Brain microvascular endothelial cell (primary cell): ENCODE measurements around the gene MEGF6.
"Not testable (repeated sequence)": the region's sequence is repeated elsewhere in the genome, so short reads cannot be mapped to it uniquely, and the experiment has no call there.

Source experiments
- DNase-seq: peaks from one replicate; pipeline ENCODE4 v3.0.0-alpha.2; 2020
- H3K27ac ChIP-seq: fragments of 250-450 bp; sonication (Bioruptor Pico); 2 replicates; pipeline ENCODE4 v1.5.1; 2020; ENCODE audit warnings: mild to moderate bottlenecking, moderate library complexity
- H3K27me3 ChIP-seq: fragments of 250-450 bp; sonication (Bioruptor Pico); replicated peaks from 2 replicates; pipeline ENCODE4 v1.5.1; 2020; ENCODE audit warnings: mild to moderate bottlenecking
- H3K36me3 ChIP-seq: fragments of 250-450 bp; sonication (Bioruptor Pico); replicated peaks from 2 replicates; pipeline ENCODE4 v1.5.1; 2020; ENCODE audit warnings: mild to moderate bottlenecking
- H3K4me3 ChIP-seq: 2 replicates; pipeline ENCODE4 v1.5.1; 2011; ENCODE audit warnings: low read depth, mild to moderate bottlenecking, control low read depth, low read length, moderate library complexity
- in situ Hi-C: cut with HindIII; loops from 2 replicates; pipeline ENCODE4 v1.10.0; 2017; ENCODE audit warnings: low sequenced_read_pairs, low pct_ligation_motif_present
- TF ChIP-seq, protein P1 (sequence below): IDR thresholded peaks from 2 replicates; pipeline ENCODE4 v1.5.1; 2011; ENCODE audit warnings: low read depth, mild to moderate bottlenecking, moderate library complexity, low read length, control low read depth, inconsistent platforms; ENCODE audit errors: missing control alignments

The MEGF6 gene

DNA sequence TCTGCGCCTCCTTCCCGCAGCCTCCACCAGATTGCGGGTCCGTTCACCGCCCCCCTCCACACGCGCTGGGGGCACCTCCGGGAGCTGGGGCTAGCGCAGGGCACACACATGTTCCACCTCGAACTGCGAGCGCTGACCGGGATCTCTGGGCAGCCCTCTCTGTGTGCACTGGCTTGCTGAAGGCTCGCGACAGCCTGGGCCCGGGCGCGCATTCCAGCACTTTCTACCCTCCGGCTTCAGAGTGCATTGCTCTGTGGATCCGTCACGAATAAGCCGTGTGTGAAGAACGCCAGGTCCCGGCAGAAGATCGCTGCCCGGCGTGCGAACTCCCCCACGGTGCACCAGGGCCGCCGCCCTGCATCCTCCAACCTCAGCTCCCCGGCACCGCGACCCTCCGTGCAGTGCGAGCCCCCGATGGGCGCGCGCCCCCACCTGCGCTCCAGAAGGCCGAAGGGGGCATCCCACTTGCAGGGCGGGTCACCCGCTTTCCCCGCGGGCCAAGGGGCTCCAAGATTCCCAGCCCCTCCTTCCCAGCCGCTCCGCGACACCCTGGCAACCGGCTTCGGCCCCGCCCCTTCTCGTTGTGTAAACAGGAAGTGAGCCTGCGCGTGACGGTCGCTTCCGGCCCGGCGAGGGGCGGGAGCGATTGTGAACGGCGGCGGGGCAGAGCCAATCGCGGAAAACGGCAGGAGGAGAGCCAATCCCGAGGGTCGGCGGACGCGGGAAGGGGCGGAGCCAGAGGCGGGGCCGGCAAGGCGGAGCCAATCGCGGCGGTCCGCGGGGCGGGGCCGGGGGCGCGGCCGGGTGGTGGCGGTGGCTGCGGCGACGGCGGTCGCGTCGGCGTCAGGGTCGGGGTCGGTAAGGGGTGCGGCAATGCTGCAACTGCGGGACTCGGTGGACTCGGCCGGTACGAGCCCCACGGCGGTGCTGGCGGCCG, 13.2 kb upstream of the MEGF6 start, which contains the start of gene TPRG1L:
TPRG1L (plus strand) TSS at position 816 of the 937 bp plus-strand sequence; CDS start at position 874, 58 bp downstream.
- TF ChIP-seq, protein P1, sequence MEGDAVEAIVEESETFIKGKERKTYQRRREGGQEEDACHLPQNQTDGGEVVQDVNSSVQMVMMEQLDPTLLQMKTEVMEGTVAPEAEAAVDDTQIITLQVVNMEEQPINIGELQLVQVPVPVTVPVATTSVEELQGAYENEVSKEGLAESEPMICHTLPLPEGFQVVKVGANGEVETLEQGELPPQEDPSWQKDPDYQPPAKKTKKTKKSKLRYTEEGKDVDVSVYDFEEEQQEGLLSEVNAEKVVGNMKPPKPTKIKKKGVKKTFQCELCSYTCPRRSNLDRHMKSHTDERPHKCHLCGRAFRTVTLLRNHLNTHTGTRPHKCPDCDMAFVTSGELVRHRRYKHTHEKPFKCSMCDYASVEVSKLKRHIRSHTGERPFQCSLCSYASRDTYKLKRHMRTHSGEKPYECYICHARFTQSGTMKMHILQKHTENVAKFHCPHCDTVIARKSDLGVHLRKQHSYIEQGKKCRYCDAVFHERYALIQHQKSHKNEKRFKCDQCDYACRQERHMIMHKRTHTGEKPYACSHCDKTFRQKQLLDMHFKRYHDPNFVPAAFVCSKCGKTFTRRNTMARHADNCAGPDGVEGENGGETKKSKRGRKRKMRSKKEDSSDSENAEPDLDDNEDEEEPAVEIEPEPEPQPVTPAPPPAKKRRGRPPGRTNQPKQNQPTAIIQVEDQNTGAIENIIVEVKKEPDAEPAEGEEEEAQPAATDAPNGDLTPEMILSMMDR = no peak
- H3K27me3 ChIP-seq = no peaks in the 10 kb centered on the region
- H3K27ac ChIP-seq = peak within 1 kb of the TSS; percentile 54
- peaks cover 10% of the 10 kb centered on the region for H3K36me3 ChIP-seq
- H3K4me3 ChIP-seq = peak within 1 kb of the TSS; percentile 94
- DNase-seq = peak; percentile 94
- in situ Hi-C loops = no loop called here

DNA sequence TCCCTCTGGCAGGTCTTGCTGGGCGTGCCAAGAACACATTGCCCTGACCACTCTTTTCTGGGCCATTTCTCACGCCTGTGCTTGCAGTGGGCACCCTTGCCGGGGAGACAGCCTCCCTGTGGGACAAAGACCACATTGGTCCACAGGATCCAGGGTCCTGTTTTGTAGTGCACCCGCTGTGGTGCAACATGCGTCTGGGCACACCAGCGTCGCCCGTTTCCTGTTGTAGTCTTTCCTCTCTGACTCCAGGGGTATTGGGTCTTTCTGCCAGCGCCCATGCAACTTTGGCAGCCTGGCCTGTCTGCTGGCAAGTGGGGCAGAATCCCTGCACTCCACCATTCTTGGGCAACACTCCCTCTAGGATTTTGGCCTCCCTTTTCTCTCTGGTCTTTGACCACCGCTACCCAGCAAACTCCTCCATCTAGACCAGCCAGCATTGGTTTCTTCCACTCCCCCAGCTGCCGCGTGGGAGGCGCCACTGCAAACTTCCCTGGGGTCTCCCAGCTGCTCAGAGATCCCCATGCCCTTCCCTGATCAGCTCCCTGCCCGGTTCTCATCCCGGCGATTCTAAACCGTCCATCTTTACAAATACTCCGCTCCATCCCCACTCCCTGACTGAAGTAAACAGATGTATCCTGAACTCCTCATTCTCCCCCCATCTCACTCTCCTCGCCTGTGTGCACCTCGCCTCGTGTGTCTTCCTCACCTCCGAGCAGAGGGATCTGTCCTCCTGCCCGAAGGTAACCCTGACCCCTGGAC, 12.3 kb upstream of the MEGF6 start:
- Histone ChIP-seq H3K36me3 (peaks cover 7% of the 10 kb centered on the region), H3K27me3 (no peaks in the 10 kb centered on the region), H3K27ac (no peak overlapping the region), H3K4me3 (peak overlapping the region; percentile 94)
- TF ChIP-seq, protein P1 = no peak
- in situ Hi-C loops = no loop called here
- no peak for DNase-seq

DNA sequence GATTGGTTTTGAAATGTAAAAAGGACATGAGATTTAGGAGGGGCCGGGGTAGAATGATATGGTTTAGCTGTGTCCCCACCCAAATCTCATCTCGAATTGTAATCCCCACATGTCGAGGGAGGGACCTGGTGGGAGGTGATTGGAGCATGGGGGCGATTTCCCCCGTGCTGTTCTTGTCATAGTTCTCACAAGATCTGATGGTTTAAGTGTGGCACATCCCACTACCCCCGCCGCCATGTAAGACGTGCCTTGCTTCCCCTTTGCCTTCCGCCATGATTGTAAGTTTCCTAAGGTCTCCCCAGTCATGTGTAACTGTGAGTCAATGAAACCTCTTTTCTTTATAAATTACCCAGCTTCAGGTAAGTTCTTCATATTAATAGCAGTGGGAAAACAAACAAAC, 10.8 kb upstream of the MEGF6 start:
- H3K36me3 ChIP-seq, DNase-seq, H3K27me3 ChIP-seq, H3K4me3 ChIP-seq, H3K27ac ChIP-seq, in situ Hi-C loops: not testable (repeated sequence)

DNA sequence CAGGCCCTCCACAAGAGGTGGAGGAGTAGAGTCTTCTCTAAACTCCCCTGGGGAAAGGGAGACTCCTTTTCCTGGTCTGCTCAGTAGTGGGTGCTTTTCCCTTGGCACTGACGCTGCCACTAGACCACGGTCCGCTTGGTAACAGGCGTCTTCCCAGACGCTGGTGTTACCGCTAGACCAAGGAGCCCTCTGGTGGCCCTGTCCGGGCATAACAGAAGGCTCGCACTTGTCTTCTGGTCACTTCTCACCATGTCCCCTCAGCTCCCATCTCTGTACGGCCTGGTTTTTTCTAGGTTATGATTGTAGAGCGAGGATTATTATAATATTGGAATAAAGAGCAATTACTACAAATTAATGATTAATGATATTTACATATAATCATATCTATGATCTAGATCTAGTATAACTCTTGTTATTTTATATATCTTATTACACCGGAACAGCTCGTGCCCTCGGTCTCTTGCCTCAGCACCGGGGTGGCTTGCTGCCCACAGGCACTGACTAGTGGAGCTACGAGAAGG, 9.9 kb upstream of the MEGF6 start:
- in situ Hi-C loops = not testable (repeated sequence)

DNA sequence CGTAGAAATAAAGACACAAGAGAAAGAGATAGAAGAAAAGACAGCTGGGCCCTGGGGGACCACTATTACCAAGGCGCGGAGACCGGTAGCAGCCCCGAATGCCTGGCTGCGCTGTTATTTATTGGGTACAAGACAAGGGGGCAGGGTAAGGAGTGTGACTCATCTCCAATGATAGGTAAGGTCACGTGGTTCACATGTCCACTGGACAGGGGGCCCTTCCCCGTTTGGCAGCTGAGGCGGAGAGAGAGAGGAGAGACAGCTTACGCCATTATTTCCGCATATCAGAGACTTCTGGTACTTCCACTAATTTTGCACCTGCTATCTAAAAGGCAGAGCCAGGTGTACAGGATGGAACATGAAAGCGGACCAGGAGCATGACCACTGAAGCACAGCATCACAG, 9.4 kb upstream of the MEGF6 start:
- Histone ChIP-seq H3K36me3 (no peaks in the 10 kb centered on the region), H3K4me3 (no peak overlapping the region), H3K27me3 (no peaks in the 10 kb centered on the region), H3K27ac (no peak overlapping the region)
- TF ChIP-seq, protein P1 = no peak
- no peak for DNase-seq
- in situ Hi-C loops = no loop called here

More for the DNA sequence above, 9.9 kb upstream of the MEGF6 start:
- DNase-seq, H3K27ac ChIP-seq, H3K36me3 ChIP-seq, H3K27me3 ChIP-seq, H3K4me3 ChIP-seq: not testable (repeated sequence)
- TF ChIP-seq, protein P1 = peak; percentile 66
